ENCODE measurements around the gene LBH. TPM values are rescaled to one million over a fixed set of nuclear protein-coding genes. Genes with fewer than 3 reads are reported as not detected.

LBH gene
- total and polyA plus RNA-seq, 2 donors (not counting 3 experiments of a cell fraction or from before 2014, with no cell fraction given): 5.3 to 5.5 TPM

- peak overlapping the region; percentile 84 for H3K4me2 ChIP-seq (ENCODE audit: insufficient read depth, low read length)
- H3K27me3 ChIP-seq (ENCODE audit: control insufficient read depth in 2 of 2, insufficient read depth in 2 of 2, low read length in 2 of 2): peaks cover 21 to 22% of the 10 kb centered on the region in 2 experiments
- ChIA-PET CTCF (interaction anchor here (1.0 to 1.4 kb wide), 2 partner anchors 25 to 479 kb away, joined by 3 to 7 read pairs; no protein-coding TSS in a partner anchor), POLR2A (no interaction called here)
- dilution Hi-C loops (cut with MboI; ENCODE audit: extremely low pct_ligation_motif_present, low sequenced_read_pairs) (no loop called here), intact Hi-C loops (cut with micrococcal nuclease) (loop anchor here (5.0 kb wide), 3 partner anchors 40 to 85 kb away; partner anchors contain the start of gene YPEL5)
- H3K79me2 ChIP-seq (ENCODE audit: control insufficient read depth, insufficient read depth, low read length): no peaks in the 10 kb centered on the region
- FAIRE-seq: no peak
- BruUV-seq (replicated peaks): no TSS peak
- no peaks in the 10 kb centered on the region for H3K9me1 ChIP-seq (replicated peaks; ENCODE audit: control insufficient read depth, extremely low read depth, insufficient read depth, low read length)
- peak overlapping the region; percentile 83 for H2AFZ ChIP-seq (ENCODE audit: low read depth, low read length)
- no peak overlapping the region for H3K27ac ChIP-seq (ENCODE audit: insufficient read depth, low read depth, low read length)
- peak overlapping the region in 2 of 3 experiments; percentile 53 to 58 for H3K4me3 ChIP-seq (replicated peaks in 1 of 3; ENCODE audit: insufficient read depth in 1 of 3, low read depth in 1 of 3, low read length in 3 of 3)
- no peaks in the 10 kb centered on the region for H4K20me1 ChIP-seq (replicated peaks; ENCODE audit: control insufficient read depth, extremely low read depth, insufficient read depth, low read length)
- H3K36me3 ChIP-seq (ENCODE audit: control insufficient read depth in 2 of 2, extremely low read depth in 1 of 2, insufficient read depth in 2 of 2, low read length in 2 of 2): no peaks in the 10 kb centered on the region
- TF ChIP-seq CTCF (IDR thresholded peaks at IDR 0.05; ENCODE audit: extremely low read depth in 1 of 2, insufficient read depth in 1 of 2, low read depth in 1 of 2, low read length in 2 of 2) (no peak), JUN (IDR thresholded peaks at IDR 0.05; ENCODE audit: borderline replicate concordance, insufficient read depth, insufficient read length, low read depth) (no peak), POLR2AphosphoS5 (IDR thresholded peaks at IDR 0.05; ENCODE audit: insufficient read depth, low read depth, low read length) (no peak), POLR2A (IDR thresholded peaks at IDR 0.05; ENCODE audit: low read depth, low read length) (no peak), GATA2 (IDR thresholded peaks at IDR 0.05; ENCODE audit: insufficient read depth, insufficient read length, low read depth, low read length) (no peak), MYC (IDR thresholded peaks at IDR 0.05; ENCODE audit: low read depth, low read length) (no peak), FOS (IDR thresholded peaks at IDR 0.05; ENCODE audit: borderline replicate concordance, insufficient read depth, low read length) (no peak), EZH2 (IDR thresholded peaks at IDR 0.05; ENCODE audit: borderline replicate concordance, low read depth, low read length, severe bottlenecking) (no peak)
- TF ChIP-seq, protein P1, sequence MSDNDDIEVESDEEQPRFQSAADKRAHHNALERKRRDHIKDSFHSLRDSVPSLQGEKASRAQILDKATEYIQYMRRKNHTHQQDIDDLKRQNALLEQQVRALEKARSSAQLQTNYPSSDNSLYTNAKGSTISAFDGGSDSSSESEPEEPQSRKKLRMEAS (IDR thresholded peaks at IDR 0.05; ENCODE audit: insufficient read depth, insufficient read length): no peak
- no peak for DNase-seq (ENCODE audit: low read depth, low spot score)
- H3K9me3 ChIP-seq (replicated peaks; ENCODE audit: control insufficient read depth, insufficient read depth, low read length): no peaks in the 10 kb centered on the region
- no peak overlapping the region for H3K9ac ChIP-seq (replicated peaks; ENCODE audit: extremely low read depth, insufficient read depth, low read length)
- H3K4me1 ChIP-seq (ENCODE audit: control insufficient read depth, extremely low read depth, insufficient read depth, low read length): peaks cover 9% of the 10 kb centered on the region
Observed at GRCh38 chr2:30232801-30233130, 1.4 kb downstream of the LBH start.

Measured in endothelial cell of umbilical vein (primary cell).